GM18519 (cell line): ENCODE data around the gene NCAPG2.
"Not testable (repeated sequence)": the region's sequence is repeated elsewhere in the genome, so short reads cannot be mapped to it uniquely, and the experiment has no call there.

Source experiments
- ATAC-seq: cut with Tn5 transposase; IDR thresholded peaks from one replicate; pipeline ENCODE4 v1.9.1; 2021; ENCODE audit warnings: mild to moderate bottlenecking, moderate library complexity; ENCODE audit not compliant: unreplicated experiment, low FRiP score

NCAPG2 gene

GRCh38 chr7:158645842-158646241 lies 58.8 kb downstream of the NCAPG2 start:
- no peak for ATAC-seq

- ATAC-seq: no peak
Measured at GRCh38 chr7:158642149-158642548, 62.5 kb downstream of the NCAPG2 start.

GRCh38 chr7:158638001-158638400 lies 66.6 kb downstream of the NCAPG2 start:
- ATAC-seq: no peak

GRCh38 chr7:158633055-158633956 lies 71.3 kb downstream of the NCAPG2 start:
- ATAC-seq: peak; percentile 58

GRCh38 chr7:158631574-158632195 lies 72.9 kb downstream of the NCAPG2 start:
- ATAC-seq: no peak

- ATAC-seq: not testable (repeated sequence)
Measured at GRCh38 chr7:158626289-158626688, 78.3 kb downstream of the NCAPG2 start.

- no peak for ATAC-seq
Measured at GRCh38 chr7:158623241-158623640, 81.4 kb downstream of the NCAPG2 start.

- ATAC-seq: no peak
Measured at GRCh38 chr7:158620839-158621441, 83.7 kb downstream of the NCAPG2 start.

GRCh38 chr7:158620418-158620817 lies 84.2 kb downstream of the NCAPG2 start:
- no peak for ATAC-seq

GRCh38 chr7:158618745-158619140 lies 85.9 kb downstream of the NCAPG2 start:
- no peak for ATAC-seq

- ATAC-seq: no peak
Measured at GRCh38 chr7:158617737-158618128, 86.9 kb downstream of the NCAPG2 start.

GRCh38 chr7:158616050-158616449 lies 88.6 kb downstream of the NCAPG2 start:
- no peak for ATAC-seq

GRCh38 chr7:158614700-158615099 lies 89.9 kb downstream of the NCAPG2 start:
- ATAC-seq: no peak

- ATAC-seq: peak; percentile 82
Measured at GRCh38 chr7:158613481-158613880, 91.1 kb downstream of the NCAPG2 start.

- no peak for ATAC-seq
Measured at GRCh38 chr7:158612546-158612945, 92.1 kb downstream of the NCAPG2 start.

- no peak for ATAC-seq
Measured at GRCh38 chr7:158611541-158611940, 93.1 kb downstream of the NCAPG2 start.

- no peak for ATAC-seq
Measured at GRCh38 chr7:158609313-158609974, 95.2 kb downstream of the NCAPG2 start.

GRCh38 chr7:158607563-158607962 lies 97.0 kb downstream of the NCAPG2 start:
- ATAC-seq: no peak

GRCh38 chr7:158606671-158607424 lies 97.8 kb downstream of the NCAPG2 start:
- ATAC-seq: no peak

- ATAC-seq: no peak
Measured at GRCh38 chr7:158606129-158606528, 98.5 kb downstream of the NCAPG2 start.
